Coronary artery (tissue), 2 donors: ENCODE data around the gene ATAD2B.

Experiments
- DNase-seq: peaks from one replicate; pipeline ENCODE4 v3.0.0-alpha.2; 2017; ENCODE audit warnings: low spot score
- H3K27ac ChIP-seq, 2 donors: fragments of 200-600 bp; sonication (generic); one replicate each; pipeline ENCODE4 v1.5.1; 2016 to 2019
- H3K4me3 ChIP-seq: fragments of 200-600 bp; sonication (generic); 2 replicates; pipeline ENCODE4 v1.5.1; 2016; ENCODE audit warnings: mild to moderate bottlenecking, moderate library complexity
- TF ChIP-seq, protein P1 (sequence below): fragments of 200-600 bp; sonication (generic); IDR thresholded peaks from one replicate; pipeline ENCODE4 v1.5.1; 2019; ENCODE audit warnings: antibody characterized with exemption

Gene ATAD2B

GRCh38 chr2:23859234-23859633 lies 67.7 kb downstream of the ATAD2B start:
- no peak for DNase-seq
- TF ChIP-seq, protein P1, sequence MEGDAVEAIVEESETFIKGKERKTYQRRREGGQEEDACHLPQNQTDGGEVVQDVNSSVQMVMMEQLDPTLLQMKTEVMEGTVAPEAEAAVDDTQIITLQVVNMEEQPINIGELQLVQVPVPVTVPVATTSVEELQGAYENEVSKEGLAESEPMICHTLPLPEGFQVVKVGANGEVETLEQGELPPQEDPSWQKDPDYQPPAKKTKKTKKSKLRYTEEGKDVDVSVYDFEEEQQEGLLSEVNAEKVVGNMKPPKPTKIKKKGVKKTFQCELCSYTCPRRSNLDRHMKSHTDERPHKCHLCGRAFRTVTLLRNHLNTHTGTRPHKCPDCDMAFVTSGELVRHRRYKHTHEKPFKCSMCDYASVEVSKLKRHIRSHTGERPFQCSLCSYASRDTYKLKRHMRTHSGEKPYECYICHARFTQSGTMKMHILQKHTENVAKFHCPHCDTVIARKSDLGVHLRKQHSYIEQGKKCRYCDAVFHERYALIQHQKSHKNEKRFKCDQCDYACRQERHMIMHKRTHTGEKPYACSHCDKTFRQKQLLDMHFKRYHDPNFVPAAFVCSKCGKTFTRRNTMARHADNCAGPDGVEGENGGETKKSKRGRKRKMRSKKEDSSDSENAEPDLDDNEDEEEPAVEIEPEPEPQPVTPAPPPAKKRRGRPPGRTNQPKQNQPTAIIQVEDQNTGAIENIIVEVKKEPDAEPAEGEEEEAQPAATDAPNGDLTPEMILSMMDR, result no peak
- no peak overlapping the region for H3K27ac ChIP-seq
- no peak overlapping the region for H3K4me3 ChIP-seq

DNA sequence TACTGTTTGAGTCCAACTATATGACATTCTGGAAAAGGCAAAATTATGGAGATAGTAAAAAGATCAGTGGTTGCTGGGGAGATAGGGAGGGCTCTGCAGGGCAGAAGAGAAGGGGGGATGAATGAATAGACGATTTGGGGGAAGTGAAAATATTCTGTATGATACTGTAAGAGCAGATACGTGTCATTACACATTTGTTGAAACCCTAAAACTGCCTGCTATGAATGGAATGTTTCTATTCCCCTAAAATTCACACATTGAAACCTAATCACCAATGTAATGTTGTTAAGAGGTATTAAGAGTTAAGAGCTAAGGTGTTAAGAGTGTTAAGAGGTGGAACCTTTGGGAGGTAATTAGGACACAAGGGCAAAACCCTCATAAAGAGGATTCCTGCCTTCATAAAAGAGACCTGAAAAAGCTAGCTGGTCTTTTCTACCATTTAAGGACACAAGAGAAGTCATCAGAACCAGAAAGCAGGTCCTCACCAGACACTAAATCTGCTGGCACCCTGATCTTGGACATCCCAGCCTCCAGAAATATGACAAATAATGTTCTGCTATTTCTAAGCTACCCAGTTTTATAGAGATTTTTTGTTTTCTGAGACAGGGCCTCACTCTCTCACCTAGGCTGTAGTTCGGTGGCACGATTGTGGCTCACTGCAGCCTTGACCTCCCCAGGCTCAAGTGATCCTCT lies 76.2 kb downstream of the ATAD2B start:
- H3K27ac ChIP-seq, result no peak overlapping the region
- no peak overlapping the region for H3K4me3 ChIP-seq
- no peak for DNase-seq

DNA sequence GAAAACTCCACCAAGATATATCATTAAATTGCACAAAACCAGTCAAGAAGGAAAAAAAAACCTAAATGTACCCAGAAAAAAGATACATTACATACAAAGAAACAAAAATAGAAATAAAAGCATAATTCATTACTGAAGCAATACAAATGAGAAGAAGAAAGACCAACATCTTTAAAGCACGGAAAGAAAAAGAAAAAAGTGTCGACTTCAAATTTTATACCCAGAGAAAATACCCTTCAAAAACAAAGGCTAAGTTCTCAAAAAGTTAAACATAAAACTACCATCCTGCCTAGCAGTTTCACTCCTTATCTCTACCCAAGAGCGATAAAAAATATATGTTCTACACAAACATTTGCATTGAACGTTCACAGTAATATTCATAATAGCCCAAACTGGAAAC lies 82.0 kb downstream of the ATAD2B start:
- Histone ChIP-seq H3K4me3 (no peak overlapping the region), H3K27ac (no peak overlapping the region)
- DNase-seq, result no peak
- TF ChIP-seq, protein P1, result no peak

More for the DNA sequence above, 76.2 kb downstream of the ATAD2B start:
- TF ChIP-seq, protein P1, result no peak

DNA sequence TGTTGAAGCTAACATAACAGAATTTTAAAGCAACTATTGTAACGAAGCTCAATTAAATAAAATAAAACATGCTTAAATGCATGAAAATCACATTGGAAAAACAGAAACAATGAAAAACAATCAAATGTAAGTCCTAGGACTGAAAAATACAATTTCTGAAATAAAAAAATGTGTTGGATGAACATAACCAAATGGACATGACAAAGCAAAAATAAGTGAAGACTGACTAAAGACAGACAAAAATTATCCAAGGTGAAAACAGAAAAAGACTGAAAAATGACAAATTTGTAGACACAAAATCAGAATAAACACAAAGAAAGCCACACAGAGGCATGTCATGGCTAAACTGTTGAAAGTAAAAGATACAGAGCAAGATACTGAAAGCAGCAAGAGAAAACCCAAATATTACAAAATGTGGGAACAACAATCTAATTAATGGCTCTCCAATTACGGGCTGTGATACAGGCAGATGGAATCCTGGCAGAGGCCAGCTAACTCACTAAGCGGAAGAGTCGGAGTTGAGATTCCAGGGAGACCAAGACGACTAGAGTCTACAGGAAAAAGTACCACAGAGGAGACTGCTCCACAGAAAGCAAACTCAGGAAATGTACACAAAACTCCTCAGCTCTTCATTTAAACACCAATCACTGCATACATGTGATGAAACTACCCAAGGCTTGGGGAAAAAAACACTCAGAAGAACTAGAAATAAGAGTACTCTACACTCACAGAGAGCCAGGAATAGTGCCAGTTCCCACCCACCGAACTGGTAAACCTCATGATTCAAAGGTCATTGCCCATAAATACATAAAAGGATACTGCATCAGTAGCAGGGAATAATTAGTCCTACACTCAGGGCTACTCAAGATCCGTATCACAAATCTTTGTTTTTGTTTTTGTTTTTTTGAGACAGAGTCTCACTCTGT lies 83.6 kb downstream of the ATAD2B start:
- Histone ChIP-seq H3K4me3 (no peak overlapping the region), H3K27ac (no peak overlapping the region)
- DNase-seq, result no peak
- TF ChIP-seq, protein P1, result no peak

GRCh38 chr2:23839919-23840578 lies 86.9 kb downstream of the ATAD2B start:
- Histone ChIP-seq H3K27ac (no peak overlapping the region), H3K4me3 (no peak overlapping the region)
- no peak for DNase-seq
- TF ChIP-seq, protein P1, result no peak

DNA sequence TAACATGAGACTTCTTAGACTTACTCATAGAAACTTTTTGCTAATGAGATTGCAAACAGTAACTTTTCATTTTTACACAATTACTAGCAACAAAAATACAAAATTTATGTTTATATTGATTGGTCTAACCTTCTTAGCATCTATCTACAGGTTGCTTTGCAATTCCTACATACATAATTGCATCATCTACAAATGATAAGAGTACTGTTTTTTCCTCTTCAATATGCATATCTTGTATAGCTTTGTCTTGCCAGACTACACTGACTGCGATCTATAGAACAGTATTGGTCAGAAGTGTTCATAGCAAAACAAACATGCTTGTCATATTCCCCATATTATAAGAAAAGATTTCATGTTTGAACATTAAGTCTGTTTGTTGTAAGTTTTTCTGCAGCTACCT lies 87.9 kb downstream of the ATAD2B start:
- no peak for DNase-seq
- TF ChIP-seq, protein P1, result no peak
- H3K27ac ChIP-seq, result no peak overlapping the region
- H3K4me3 ChIP-seq, result no peak overlapping the region
